ENCODE results near the gene S100A6. TPM values are rescaled to one million over a fixed set of nuclear protein-coding genes. Genes with fewer than 3 reads are reported as not detected.

Gene S100A6
- total RNA-seq, 4 donors from 2014 or later: 153 to 361 (median 224) TPM

- Histone ChIP-seq H3K36me3 (no peaks in the 10 kb centered on the region), H3K4me1 (peaks cover 34 to 51% of the 10 kb centered on the region in 2 donors), H3K4me3 (no peak overlapping the region), H3K9me3 (no peaks in the 10 kb centered on the region), H3K27ac (no peak overlapping the region), H3K27me3 (no peaks in the 10 kb centered on the region)
- DNase-seq: no peak
- in situ Hi-C loops (cut with MboI; ENCODE audit: low sequenced_read_pairs in 4 of 4): loop anchor here in 3 of 4 donors (5.0 to 10.0 kb wide), 2 partner anchors 37 to 55 kb away; no protein-coding TSS in a partner anchor
- ATAC-seq: no peak
- intact Hi-C loops (cut with DNase I; ENCODE audit: low total_unique reads): loop anchor here (5.0 to 10.0 kb wide), 3 partner anchors 103 to 418 kb away; partner anchors contain the start of genes ILF2, RAB13 and S100A9
- TF ChIP-seq CTCF (IDR thresholded peaks at IDR 0.05 in 4 of 5, conservative IDR thresholded peaks at IDR 0.05 in 1 of 5) (no peak), POLR2A (IDR thresholded peaks at IDR 0.05) (no peak)
Observed at GRCh38 chr1:153569465-153569864, 33.7 kb upstream of the S100A6 start.

- TF ChIP-seq POLR2A (IDR thresholded peaks at IDR 0.05) (no peak), CTCF (IDR thresholded peaks at IDR 0.05 in 4 of 5, conservative IDR thresholded peaks at IDR 0.05 in 1 of 5) (peak; percentile 97 to 100 (median 99))
- in situ Hi-C loops (cut with MboI; ENCODE audit: low sequenced_read_pairs in 4 of 4) (loop anchor here in 3 of 4 donors (5.0 to 10.0 kb wide), 2 partner anchors 36 to 54 kb away; no protein-coding TSS in a partner anchor), intact Hi-C loops (cut with DNase I; ENCODE audit: low total_unique reads) (loop anchor here (1.0 to 10.0 kb wide), 5 partner anchors 35 to 419 kb away; partner anchors contain the start of genes ILF2, RAB13 and S100A9)
- Histone ChIP-seq H3K9me3 (no peaks in the 10 kb centered on the region), H3K27me3 (no peaks in the 10 kb centered on the region), H3K4me3 (peak overlapping the region; percentile 28 to 52 (median 40)), H3K27ac (peak overlapping the region; percentile 87 to 94 (median 92)), H3K4me1 (peaks cover 34 to 51% of the 10 kb centered on the region in 2 donors), H3K36me3 (no peaks in the 10 kb centered on the region)
- ATAC-seq (peak; percentile 28 to 37), DNase-seq (peak; percentile 78 to 91)
Observed at GRCh38 chr1:153568367-153569099, 32.7 kb upstream of the S100A6 start.

GRCh38 chr1:153567621-153568366 is 32.0 kb upstream of the S100A6 start:
- no peaks in the 10 kb centered on the region for H3K36me3 ChIP-seq
- intact Hi-C loops (cut with DNase I; ENCODE audit: low total_unique reads): loop anchor here (1.0 to 10.0 kb wide), 5 partner anchors 34 to 420 kb away; partner anchors contain the start of genes ILF2, RAB13 and S100A9
- no peaks in the 10 kb centered on the region for H3K9me3 ChIP-seq
- TF ChIP-seq CTCF (IDR thresholded peaks at IDR 0.05 in 4 of 5, conservative IDR thresholded peaks at IDR 0.05 in 1 of 5): no peak
- no peak for TF ChIP-seq POLR2A (IDR thresholded peaks at IDR 0.05)
- DNase-seq (no peak), ATAC-seq (no peak)
- peak overlapping the region; percentile 87 to 94 (median 92) for H3K27ac ChIP-seq
- H3K4me3 ChIP-seq: peak overlapping the region; percentile 28 to 52 (median 40)
- peaks cover 34 to 46% of the 10 kb centered on the region in 2 donors for H3K4me1 ChIP-seq
- in situ Hi-C loops (cut with MboI; ENCODE audit: low sequenced_read_pairs in 4 of 4): loop anchor here in 3 of 4 donors (5.0 to 10.0 kb wide), 2 partner anchors 35 to 53 kb away; no protein-coding TSS in a partner anchor
- H3K27me3 ChIP-seq: no peaks in the 10 kb centered on the region

- peak; percentile 48 to 53 for TF ChIP-seq POLR2A (IDR thresholded peaks at IDR 0.05)
- TF ChIP-seq CTCF (IDR thresholded peaks at IDR 0.05 in 4 of 5, conservative IDR thresholded peaks at IDR 0.05 in 1 of 5): no peak
- H3K4me1 ChIP-seq: peaks cover 27 to 38% of the 10 kb centered on the region in 2 donors
- H3K27me3 ChIP-seq: no peaks in the 10 kb centered on the region
Observed at GRCh38 chr1:153566414-153567371, 30.9 kb upstream of the S100A6 start.

More at GRCh38 chr1:153566414-153567371, 30.9 kb upstream of the S100A6 start:
- Histone ChIP-seq H3K9me3 (no peaks in the 10 kb centered on the region), H3K27ac (peak overlapping the region; percentile 87 to 94 (median 92)), H3K4me3 (peak overlapping the region in 1 of 4 donors; percentile 8), H3K36me3 (no peaks in the 10 kb centered on the region)
- DNase-seq (peak; percentile 98 to 100), ATAC-seq (peak; percentile 78 to 84)
- intact Hi-C loops (cut with DNase I; ENCODE audit: low total_unique reads): loop anchor here (1.0 to 10.0 kb wide), 5 partner anchors 76 to 421 kb away; partner anchors contain the start of genes ILF2, RAB13 and S100A9
- in situ Hi-C loops (cut with MboI; ENCODE audit: low sequenced_read_pairs in 4 of 4): loop anchor here in 3 of 4 donors (5.0 to 10.0 kb wide), 2 partner anchors 34 to 52 kb away; no protein-coding TSS in a partner anchor

Data from gastrocnemius medialis (tissue), 4 donors.